ENCODE results near the gene JADE1.

Gene JADE1

DNA sequence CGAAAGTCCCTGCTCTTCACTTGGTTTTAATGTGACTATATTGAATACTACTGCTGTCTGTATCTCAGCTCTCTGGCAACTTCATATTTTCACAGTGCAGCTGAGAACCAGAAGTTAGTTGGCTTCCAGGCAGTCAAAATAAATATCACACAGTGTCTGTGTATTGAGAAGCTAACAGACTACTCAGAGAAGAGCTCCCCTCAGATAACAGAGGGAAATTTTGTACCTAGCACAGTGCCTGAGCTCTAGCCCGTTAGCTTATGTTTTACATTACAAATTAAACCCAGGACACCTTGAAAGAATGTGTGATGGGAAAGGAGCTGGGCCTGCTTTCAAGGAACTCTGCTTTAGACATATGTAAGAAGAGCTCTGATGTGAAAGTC is 22.7 kb downstream of the JADE1 start:
- DNase-seq, result no peak
- no peak overlapping the region for H2AK5ac ChIP-seq (ENCODE audit: low read length)
- WGBS (ENCODE audit: extremely low coverage, insufficient coverage, insufficient read length), result no CpG with 5 or more reads among the region's 2 CpGs
- H3K79me2 ChIP-seq (ENCODE audit: control insufficient read depth, insufficient read depth, low read length, poor library complexity), result peaks cover 7% of the 10 kb centered on the region
- H4K8ac ChIP-seq (ENCODE audit: low read depth, low read length), result no peak overlapping the region
- H4K91ac ChIP-seq (ENCODE audit: low read depth, low read length), result no peak overlapping the region
- H3K27ac ChIP-seq (ENCODE audit: low read depth, low read length), result no peak overlapping the region
- no peak overlapping the region for H3K23ac ChIP-seq (ENCODE audit: low read length)
- H3K18ac ChIP-seq (ENCODE audit: low read length), result no peak overlapping the region
- H3K79me1 ChIP-seq (ENCODE audit: low read length), result no peaks in the 10 kb centered on the region
- H3K9me3 ChIP-seq (ENCODE audit: insufficient read depth, low read depth, low read length), result peaks cover 2% of the 10 kb centered on the region
- H3K27me3 ChIP-seq (ENCODE audit: insufficient read depth, low read length), result no peaks in the 10 kb centered on the region
- H3K14ac ChIP-seq (ENCODE audit: low read length), result no peak overlapping the region
- no peak overlapping the region for H2BK120ac ChIP-seq (ENCODE audit: insufficient read depth, low read length, poor library complexity)
- H3K36me3 ChIP-seq (ENCODE audit: control insufficient read depth in 1 of 2, insufficient read depth in 2 of 2, low read length in 2 of 2), result peaks cover 8 to 19% of the 10 kb centered on the region in 2 experiments
- H3K4me1 ChIP-seq (ENCODE audit: control insufficient read depth in 1 of 2, insufficient read depth in 2 of 2, low read length in 2 of 2), result peaks cover 9 to 10% of the 10 kb centered on the region in 2 experiments
- no peak overlapping the region for H3K4me2 ChIP-seq (ENCODE audit: low read length)
- no peak overlapping the region for H3K4ac ChIP-seq (ENCODE audit: low read depth, low read length)
- no peak overlapping the region for H3K9ac ChIP-seq (ENCODE audit: low read length)
- H2BK12ac ChIP-seq (ENCODE audit: low read length), result no peak overlapping the region
- H2BK5ac ChIP-seq (ENCODE audit: low read depth, low read length, poor library complexity), result no peak overlapping the region
- no peak overlapping the region for H4K12ac ChIP-seq (ENCODE audit: low read depth, low read length)
- no peak overlapping the region for H3K4me3 ChIP-seq (ENCODE audit: low read depth, low read length)
- H2AFZ ChIP-seq (ENCODE audit: insufficient read depth, low read length, poor library complexity), result no peak overlapping the region

DNA sequence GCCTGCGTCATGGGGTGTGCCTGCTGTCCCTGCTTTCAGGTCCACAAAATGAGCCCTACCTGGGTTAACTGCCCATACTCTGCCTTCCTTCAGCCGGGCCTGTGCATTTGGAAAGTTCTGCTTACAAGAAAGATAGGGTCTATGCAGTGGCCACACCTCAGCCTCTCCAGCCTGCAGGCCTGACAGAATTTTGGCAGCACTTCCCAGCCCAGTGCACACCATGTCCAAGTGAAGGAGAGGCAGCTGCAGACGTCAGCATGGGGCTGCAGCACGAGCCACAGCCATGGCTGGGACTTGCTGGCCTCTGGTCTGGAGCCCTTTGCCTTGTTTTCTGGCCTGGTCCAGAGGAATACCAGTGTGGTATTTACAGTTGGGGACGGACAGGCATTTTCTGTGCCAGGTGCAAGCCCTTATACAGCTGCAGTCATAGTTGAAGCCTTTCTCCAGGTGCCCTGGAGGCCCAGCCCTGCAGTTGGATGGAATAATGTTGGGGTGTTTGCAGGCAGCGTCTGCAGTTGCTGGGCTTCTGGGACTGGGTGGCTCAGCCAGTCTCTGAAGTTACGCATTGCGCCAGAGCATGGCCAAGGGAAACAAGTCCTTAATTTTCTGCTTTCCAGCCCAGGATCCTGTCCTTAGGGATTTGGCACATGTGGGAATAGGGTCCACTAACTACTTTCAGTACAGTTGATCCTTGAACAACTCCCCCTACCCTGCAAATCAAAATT is 26.2 kb downstream of the JADE1 start:
- H3K18ac ChIP-seq (ENCODE audit: low read length), result no peak overlapping the region
- H2BK12ac ChIP-seq (ENCODE audit: low read length), result no peak overlapping the region
- no peak overlapping the region for H3K4me2 ChIP-seq (ENCODE audit: low read length)
- H3K4ac ChIP-seq (ENCODE audit: low read depth, low read length), result peak overlapping the region; percentile 41
- H4K91ac ChIP-seq (ENCODE audit: low read depth, low read length), result no peak overlapping the region
- H3K79me2 ChIP-seq (ENCODE audit: control insufficient read depth, insufficient read depth, low read length, poor library complexity), result peaks cover 2% of the 10 kb centered on the region
- peaks cover 8 to 16% of the 10 kb centered on the region in 2 experiments for H3K36me3 ChIP-seq (ENCODE audit: control insufficient read depth in 1 of 2, insufficient read depth in 2 of 2, low read length in 2 of 2)
- H2BK120ac ChIP-seq (ENCODE audit: insufficient read depth, low read length, poor library complexity), result no peak overlapping the region
- H3K4me1 ChIP-seq (ENCODE audit: control insufficient read depth in 1 of 2, insufficient read depth in 2 of 2, low read length in 2 of 2), result peaks cover 9% of the 10 kb centered on the region in 2 experiments
- whole genome bisulfite sequencing (ENCODE audit: extremely low coverage, insufficient coverage, insufficient read length), result no CpG with 5 or more reads among the region's 8 CpGs
- H3K79me1 ChIP-seq (ENCODE audit: low read length), result no peaks in the 10 kb centered on the region
- no peak overlapping the region for H4K8ac ChIP-seq (ENCODE audit: low read depth, low read length)
- H4K12ac ChIP-seq (ENCODE audit: low read depth, low read length), result no peak overlapping the region
- no peaks in the 10 kb centered on the region for H3K27me3 ChIP-seq (ENCODE audit: insufficient read depth, low read length)
- H3K4me3 ChIP-seq (ENCODE audit: low read depth, low read length), result peak overlapping the region; percentile 39
- no peak overlapping the region for H3K27ac ChIP-seq (ENCODE audit: low read depth, low read length)
- H3K23ac ChIP-seq (ENCODE audit: low read length), result peak overlapping the region; percentile 58
- peaks cover 2% of the 10 kb centered on the region for H3K9me3 ChIP-seq (ENCODE audit: insufficient read depth, low read depth, low read length)
- H2AFZ ChIP-seq (ENCODE audit: insufficient read depth, low read length, poor library complexity), result no peak overlapping the region
- no peak overlapping the region for H3K14ac ChIP-seq (ENCODE audit: low read length)
- H3K9ac ChIP-seq (ENCODE audit: low read length), result no peak overlapping the region
- no peak overlapping the region for H2AK5ac ChIP-seq (ENCODE audit: low read length)
- DNase-seq, result no peak
- H2BK5ac ChIP-seq (ENCODE audit: low read depth, low read length, poor library complexity), result no peak overlapping the region

DNA sequence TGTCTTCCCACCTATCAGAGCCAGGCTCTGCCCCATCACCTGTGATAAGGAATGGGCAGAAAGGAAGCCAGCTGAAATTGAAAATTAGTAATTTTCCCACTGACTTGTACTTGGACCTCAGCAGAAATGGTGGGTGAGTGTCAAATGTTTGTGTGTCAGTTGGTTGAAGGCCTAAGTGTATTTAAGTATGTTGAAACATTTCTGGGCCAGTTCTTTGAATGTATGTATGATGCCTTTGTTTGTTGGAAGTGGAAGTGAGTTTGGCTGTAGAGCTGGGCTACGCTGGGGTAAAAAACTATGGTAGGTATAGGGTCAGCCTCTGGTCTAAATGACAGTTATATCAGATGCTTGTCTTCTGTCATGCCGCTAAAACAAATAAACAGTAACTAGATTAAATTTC is 27.7 kb downstream of the JADE1 start:
- H3K4me1 ChIP-seq (ENCODE audit: control insufficient read depth in 1 of 2, insufficient read depth in 2 of 2, low read length in 2 of 2), result peaks cover 9 to 10% of the 10 kb centered on the region in 2 experiments
- H3K79me1 ChIP-seq (ENCODE audit: low read length), result peaks cover 5% of the 10 kb centered on the region
- H2BK12ac ChIP-seq (ENCODE audit: low read length), result no peak overlapping the region
- no peak overlapping the region for H3K4me2 ChIP-seq (ENCODE audit: low read length)
- H3K9me3 ChIP-seq (ENCODE audit: insufficient read depth, low read depth, low read length), result peaks cover 2% of the 10 kb centered on the region
- H4K8ac ChIP-seq (ENCODE audit: low read depth, low read length), result no peak overlapping the region
- no peak overlapping the region for H2BK120ac ChIP-seq (ENCODE audit: insufficient read depth, low read length, poor library complexity)
- no peak overlapping the region for H3K9ac ChIP-seq (ENCODE audit: low read length)
- H3K27me3 ChIP-seq (ENCODE audit: insufficient read depth, low read length), result no peaks in the 10 kb centered on the region
- peaks cover 2% of the 10 kb centered on the region for H3K79me2 ChIP-seq (ENCODE audit: control insufficient read depth, insufficient read depth, low read length, poor library complexity)
- no CpG with 5 or more reads among the region's 2 CpGs for WGBS (ENCODE audit: extremely low coverage, insufficient coverage, insufficient read length)
- no peak overlapping the region for H3K4ac ChIP-seq (ENCODE audit: low read depth, low read length)
- no peak overlapping the region for H2BK5ac ChIP-seq (ENCODE audit: low read depth, low read length, poor library complexity)
- H3K14ac ChIP-seq (ENCODE audit: low read length), result no peak overlapping the region
- no peak overlapping the region for H2AFZ ChIP-seq (ENCODE audit: insufficient read depth, low read length, poor library complexity)
- peaks cover 8 to 16% of the 10 kb centered on the region in 2 experiments for H3K36me3 ChIP-seq (ENCODE audit: control insufficient read depth in 1 of 2, insufficient read depth in 2 of 2, low read length in 2 of 2)
- H3K23ac ChIP-seq (ENCODE audit: low read length), result no peak overlapping the region
- no peak overlapping the region for H2AK5ac ChIP-seq (ENCODE audit: low read length)
- no peak overlapping the region for H3K27ac ChIP-seq (ENCODE audit: low read depth, low read length)
- no peak overlapping the region for H3K18ac ChIP-seq (ENCODE audit: low read length)
- no peak for DNase-seq
- H4K91ac ChIP-seq (ENCODE audit: low read depth, low read length), result no peak overlapping the region
- no peak overlapping the region for H4K12ac ChIP-seq (ENCODE audit: low read depth, low read length)
- H3K4me3 ChIP-seq (ENCODE audit: low read depth, low read length), result no peak overlapping the region

DNA sequence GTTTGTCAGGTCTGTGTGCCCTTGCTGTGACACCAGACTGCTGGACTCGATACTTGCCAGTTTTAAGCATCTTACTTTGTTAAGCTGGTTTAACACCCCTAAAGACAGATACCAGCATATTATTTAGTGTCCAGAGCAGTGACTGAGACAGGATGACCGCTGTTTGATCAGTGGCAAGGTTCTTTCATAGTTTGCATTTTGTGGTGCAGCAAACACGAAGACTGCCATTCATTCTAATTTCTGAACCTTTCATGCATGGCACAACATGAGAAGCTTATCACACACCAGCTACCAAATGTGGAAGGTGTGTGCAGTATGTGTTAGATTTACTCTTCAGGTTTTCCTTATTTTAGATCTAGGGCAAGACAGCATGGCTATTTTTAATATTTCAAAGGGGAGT is 28.2 kb downstream of the JADE1 start:
- Histone ChIP-seq H2BK120ac (ENCODE audit: insufficient read depth, low read length, poor library complexity) (no peak overlapping the region), H4K8ac (ENCODE audit: low read depth, low read length) (no peak overlapping the region), H2BK12ac (ENCODE audit: low read length) (no peak overlapping the region), H3K9me3 (ENCODE audit: insufficient read depth, low read depth, low read length) (peaks cover 2% of the 10 kb centered on the region), H3K9ac (ENCODE audit: low read length) (no peak overlapping the region), H3K23ac (ENCODE audit: low read length) (no peak overlapping the region), H3K27me3 (ENCODE audit: insufficient read depth, low read length) (no peaks in the 10 kb centered on the region), H3K79me1 (ENCODE audit: low read length) (peaks cover 5% of the 10 kb centered on the region), H3K14ac (ENCODE audit: low read length) (no peak overlapping the region), H3K4me2 (ENCODE audit: low read length) (no peak overlapping the region), H3K36me3 (ENCODE audit: control insufficient read depth in 1 of 2, insufficient read depth in 2 of 2, low read length in 2 of 2) (peaks cover 8 to 17% of the 10 kb centered on the region in 2 experiments), H3K4me3 (ENCODE audit: low read depth, low read length) (no peak overlapping the region), H3K4me1 (ENCODE audit: control insufficient read depth in 1 of 2, insufficient read depth in 2 of 2, low read length in 2 of 2) (peaks cover 9 to 10% of the 10 kb centered on the region in 2 experiments), H2BK5ac (ENCODE audit: low read depth, low read length, poor library complexity) (no peak overlapping the region), H3K18ac (ENCODE audit: low read length) (no peak overlapping the region), H4K12ac (ENCODE audit: low read depth, low read length) (no peak overlapping the region), H3K4ac (ENCODE audit: low read depth, low read length) (no peak overlapping the region), H3K27ac (ENCODE audit: low read depth, low read length) (no peak overlapping the region), H4K91ac (ENCODE audit: low read depth, low read length) (no peak overlapping the region), H2AFZ (ENCODE audit: insufficient read depth, low read length, poor library complexity) (no peak overlapping the region), H2AK5ac (ENCODE audit: low read length) (no peak overlapping the region), H3K79me2 (ENCODE audit: control insufficient read depth, insufficient read depth, low read length, poor library complexity) (peaks cover 2% of the 10 kb centered on the region)
- no CpG with 5 or more reads among the region's 3 CpGs for WGBS (ENCODE audit: extremely low coverage, insufficient coverage, insufficient read length)
- no peak for DNase-seq

Measured in trophoblast cell (in vitro differentiated cells and primary cell).